CD4-positive, alpha-beta T cell treated with Interleukin-1 beta for 1 hour (primary cell): ENCODE measurements around the gene PELI2.

Source experiments
- DNase-seq, 2 donors: peaks; one replicate each; pipeline ENCODE4 v3.0.0-alpha.2; 2020 to 2022

Gene PELI2

GRCh38 chr14:56175773-56176172, 57.6 kb downstream of the PELI2 start:
- no peak for DNase-seq

DNA sequence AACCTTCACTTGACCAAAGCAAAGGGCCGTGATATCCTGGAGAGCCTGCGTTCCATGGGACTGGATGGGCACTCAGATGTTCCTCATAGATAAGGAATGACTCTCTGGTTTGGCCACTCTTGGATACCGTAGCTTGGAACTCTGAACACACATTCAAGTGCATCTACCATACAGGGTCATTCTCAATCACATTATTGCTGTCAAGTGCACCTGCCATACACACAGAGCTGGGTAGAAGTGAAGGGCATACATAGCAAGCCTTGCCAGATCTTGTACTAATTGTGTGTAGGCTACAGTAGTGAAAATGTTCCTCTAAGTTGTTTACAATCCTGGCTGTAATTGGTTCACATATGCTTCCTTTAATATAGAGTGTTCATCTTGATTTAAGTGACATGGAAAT, 58.3 kb downstream of the PELI2 start:
- DNase-seq = no peak

DNA sequence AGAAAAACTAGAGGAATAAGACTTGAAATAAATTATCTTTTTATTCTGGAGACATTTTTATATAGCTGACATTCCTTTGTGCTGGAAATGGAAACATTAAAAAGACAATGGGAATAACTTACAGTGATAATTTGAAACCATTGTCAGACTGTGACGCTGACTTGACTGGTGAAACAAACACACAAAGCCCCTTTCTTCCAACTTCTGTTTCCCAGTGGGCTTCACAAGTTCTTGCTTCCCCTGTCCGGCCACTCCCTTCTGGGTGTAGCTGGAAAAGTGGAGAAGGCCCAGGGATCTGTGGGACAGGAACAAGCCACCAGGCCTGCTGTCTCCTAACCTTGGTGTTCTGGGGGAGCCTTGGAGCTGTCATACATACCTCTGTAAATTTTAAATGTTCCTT, 58.8 kb downstream of the PELI2 start:
- DNase-seq = no peak

GRCh38 chr14:56180754-56181542, 62.7 kb downstream of the PELI2 start:
- no peak for DNase-seq

- no peak for DNase-seq
Observed at GRCh38 chr14:56181681-56182085, 63.5 kb downstream of the PELI2 start.

DNA sequence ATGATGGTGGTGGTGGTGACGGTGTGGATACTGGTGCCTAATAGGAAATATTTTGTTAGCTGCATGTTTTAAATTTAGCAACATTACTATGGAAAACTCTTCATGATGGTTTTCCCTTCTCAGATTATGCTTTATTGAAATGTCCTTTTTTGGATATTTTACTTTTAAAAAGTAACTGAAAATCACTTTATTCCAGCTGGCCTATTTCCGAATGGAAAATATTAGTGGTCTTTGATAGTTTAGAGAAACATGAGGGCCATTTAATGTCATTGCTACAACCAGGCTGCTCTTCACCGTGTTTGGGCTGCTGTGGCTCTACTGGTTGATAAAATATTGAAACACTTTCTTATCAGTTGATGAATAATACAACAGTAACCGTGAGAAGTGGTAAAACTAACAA, 64.2 kb downstream of the PELI2 start:
- no peak for DNase-seq

GRCh38 chr14:56183631-56184157, 65.5 kb downstream of the PELI2 start:
- DNase-seq = no peak

GRCh38 chr14:56185992-56186391, 67.8 kb downstream of the PELI2 start:
- no peak for DNase-seq

DNA sequence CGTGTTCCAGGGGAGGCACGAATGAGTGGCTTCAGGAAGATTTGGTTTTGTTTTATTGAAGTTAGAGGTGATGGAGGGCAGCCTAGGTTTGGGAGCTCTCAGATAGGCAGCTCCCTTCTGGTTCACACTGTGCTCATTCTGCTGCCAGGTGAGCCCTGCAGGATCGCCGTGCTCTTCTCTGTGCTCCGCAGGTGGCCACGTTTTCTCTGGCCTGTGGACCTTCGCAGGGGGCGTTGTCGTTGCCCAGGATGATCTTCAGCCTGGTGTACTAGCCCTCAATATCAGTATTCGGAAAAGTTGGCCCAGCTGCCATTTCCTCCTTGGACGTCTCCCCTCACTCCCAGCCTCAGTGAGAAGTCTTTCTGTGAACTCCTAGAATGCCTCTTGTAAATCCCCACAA, 69.5 kb downstream of the PELI2 start:
- DNase-seq = no peak

- no peak for DNase-seq
Observed at GRCh38 chr14:56189307-56189706, 71.1 kb downstream of the PELI2 start.

DNA sequence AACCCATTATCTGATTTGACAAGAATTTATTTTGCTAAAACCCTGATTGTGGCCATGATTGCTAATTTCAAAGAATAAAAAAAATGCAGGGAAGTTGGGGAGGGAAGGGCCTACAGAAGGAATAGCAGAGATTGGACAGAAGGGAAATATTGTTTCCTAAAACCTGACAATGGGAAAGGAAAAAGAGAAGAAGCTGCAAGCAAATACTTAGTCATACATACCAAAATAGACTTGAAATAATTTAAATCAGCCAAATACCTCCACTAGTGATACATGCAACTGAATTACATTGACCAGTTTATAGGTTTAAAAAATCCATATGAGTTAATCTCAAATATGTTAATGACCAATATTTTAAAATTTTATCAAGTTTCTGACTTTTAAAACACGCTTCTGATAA, 75.1 kb downstream of the PELI2 start:
- DNase-seq = no peak

DNA sequence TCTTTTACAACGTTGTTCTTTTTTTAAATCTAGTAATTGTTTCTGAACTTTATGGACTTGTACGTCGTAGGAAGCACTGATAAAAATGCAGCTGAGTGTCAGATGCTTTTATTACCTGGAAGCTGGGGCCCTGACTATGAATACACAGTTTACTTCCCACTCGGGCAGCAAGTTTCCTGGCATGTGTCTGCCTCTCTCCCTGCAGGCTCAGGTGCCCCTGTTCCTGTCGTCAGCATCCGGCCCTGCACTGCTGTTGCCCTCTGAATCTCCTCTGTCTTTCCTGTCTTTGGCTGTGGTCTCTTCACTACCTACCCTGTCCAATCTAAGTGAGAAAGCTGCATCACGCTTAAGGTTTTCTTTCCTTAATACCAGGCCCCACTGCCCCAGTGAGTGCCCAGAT, 75.8 kb downstream of the PELI2 start:
- no peak for DNase-seq

- no peak for DNase-seq
Observed at GRCh38 chr14:56195223-56195622, 77.0 kb downstream of the PELI2 start.

DNA sequence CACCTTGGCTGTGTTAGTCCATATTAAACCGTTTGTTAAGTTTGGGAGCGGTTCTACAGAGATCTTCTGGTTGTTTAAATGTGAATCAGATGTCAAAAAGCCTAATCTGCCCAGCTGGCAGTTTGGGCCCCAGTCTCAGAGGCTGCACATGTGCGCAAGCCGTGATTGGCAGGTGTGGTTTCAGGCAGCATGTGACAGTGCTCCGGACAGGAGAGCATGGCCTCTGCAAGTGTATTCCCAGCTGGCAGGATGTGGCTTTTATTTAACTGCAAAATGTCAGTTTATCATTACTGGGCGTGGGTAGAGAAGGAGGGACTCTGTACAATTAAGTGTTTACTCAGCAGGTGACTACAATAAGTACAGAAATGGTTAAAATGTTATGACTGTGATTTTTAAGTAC, 77.5 kb downstream of the PELI2 start:
- DNase-seq = peak; percentile 10 to 22

DNA sequence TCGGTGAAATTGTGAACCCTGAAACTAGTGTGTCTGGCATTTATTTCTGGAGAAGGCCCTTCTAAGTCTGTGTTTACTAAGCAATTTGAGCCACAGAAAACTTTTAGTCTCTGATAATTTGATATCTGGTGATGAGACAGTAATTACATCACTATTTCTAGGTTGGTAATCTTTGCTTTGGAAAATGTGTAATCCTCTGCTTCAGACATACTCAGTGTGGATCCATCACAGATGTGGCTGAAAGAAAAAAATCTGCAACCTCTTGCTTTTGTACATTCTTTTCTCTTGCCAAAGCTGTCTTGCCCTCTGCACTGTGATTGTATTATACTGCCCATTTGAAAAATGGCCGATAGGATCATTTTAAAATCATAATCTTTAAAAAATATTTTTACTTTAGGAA, 78.1 kb downstream of the PELI2 start:
- no peak for DNase-seq

DNA sequence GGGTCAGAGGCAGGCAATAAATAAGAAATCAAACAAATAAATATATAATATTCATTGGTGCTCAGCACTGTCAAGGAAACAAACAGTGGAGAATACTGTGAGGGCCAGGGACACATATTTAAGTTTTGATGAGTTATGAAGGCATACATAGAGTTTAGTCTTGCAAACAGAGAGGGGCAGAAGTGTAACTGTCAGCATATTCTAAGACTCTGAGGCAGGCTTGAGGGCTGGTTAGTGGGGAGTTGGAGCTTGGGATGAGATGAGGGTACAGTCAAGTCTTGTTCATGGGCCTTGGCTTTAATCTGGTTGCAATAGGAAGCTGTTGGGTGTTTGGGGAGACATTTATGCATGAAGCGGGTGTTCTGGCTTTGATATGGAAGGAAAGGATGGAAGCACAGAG, 78.9 kb downstream of the PELI2 start:
- DNase-seq = no peak

DNA sequence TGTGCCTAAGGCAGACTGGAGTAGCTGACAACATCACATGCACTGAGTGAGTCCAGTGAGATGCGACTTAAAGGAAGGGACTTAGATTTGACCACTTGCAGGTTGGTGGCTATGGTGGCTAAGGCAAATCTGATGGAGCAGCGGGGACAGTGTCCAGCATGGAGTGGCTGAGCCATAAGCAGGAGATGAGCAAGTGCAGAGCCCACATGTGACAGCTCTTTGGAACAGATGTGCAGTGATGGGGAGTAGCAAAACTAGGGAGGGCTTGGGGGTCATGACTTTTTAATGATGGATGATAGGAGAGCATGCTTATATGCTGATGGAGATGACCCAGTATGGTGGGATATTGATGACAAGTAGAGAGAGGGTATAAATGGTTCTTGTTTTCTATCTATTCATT, 80.2 kb downstream of the PELI2 start:
- DNase-seq = no peak

- DNase-seq = peak in 1 of 2 donors; percentile 29
Observed at GRCh38 chr14:56199095-56199981, 81.1 kb downstream of the PELI2 start.

GRCh38 chr14:56199982-56200577, 81.9 kb downstream of the PELI2 start:
- DNase-seq = no peak

GRCh38 chr14:56202256-56202655, 84.0 kb downstream of the PELI2 start:
- DNase-seq = no peak

GRCh38 chr14:56205881-56206280, 87.7 kb downstream of the PELI2 start:
- no peak for DNase-seq

- DNase-seq = no peak
Observed at GRCh38 chr14:56206596-56206995, 88.4 kb downstream of the PELI2 start.

- no peak for DNase-seq
Observed at GRCh38 chr14:56207626-56208292, 89.5 kb downstream of the PELI2 start.
